ENCODE results near the gene ADAMTS18.

DNA sequence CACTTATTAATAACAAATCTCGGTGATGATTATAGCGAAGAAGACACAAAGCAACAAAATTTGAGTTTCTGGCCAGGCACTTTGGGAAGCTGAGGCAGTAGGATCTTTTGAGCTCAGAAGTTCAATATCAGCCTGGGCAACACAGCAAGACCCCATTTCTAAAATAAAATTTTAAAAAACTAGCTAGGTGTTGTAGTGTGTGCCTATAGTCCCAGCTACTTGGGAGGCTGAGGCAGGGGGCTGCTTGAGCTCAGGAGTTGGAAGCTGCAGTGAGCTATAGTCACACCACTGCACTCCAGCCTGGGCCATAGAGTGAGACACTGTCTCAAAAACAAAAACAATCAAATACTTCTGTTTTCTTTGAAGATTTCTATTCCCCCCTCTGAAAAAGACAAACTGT lies 130.7 kb downstream of the ADAMTS18 start:
- TF ChIP-seq, protein P1, sequence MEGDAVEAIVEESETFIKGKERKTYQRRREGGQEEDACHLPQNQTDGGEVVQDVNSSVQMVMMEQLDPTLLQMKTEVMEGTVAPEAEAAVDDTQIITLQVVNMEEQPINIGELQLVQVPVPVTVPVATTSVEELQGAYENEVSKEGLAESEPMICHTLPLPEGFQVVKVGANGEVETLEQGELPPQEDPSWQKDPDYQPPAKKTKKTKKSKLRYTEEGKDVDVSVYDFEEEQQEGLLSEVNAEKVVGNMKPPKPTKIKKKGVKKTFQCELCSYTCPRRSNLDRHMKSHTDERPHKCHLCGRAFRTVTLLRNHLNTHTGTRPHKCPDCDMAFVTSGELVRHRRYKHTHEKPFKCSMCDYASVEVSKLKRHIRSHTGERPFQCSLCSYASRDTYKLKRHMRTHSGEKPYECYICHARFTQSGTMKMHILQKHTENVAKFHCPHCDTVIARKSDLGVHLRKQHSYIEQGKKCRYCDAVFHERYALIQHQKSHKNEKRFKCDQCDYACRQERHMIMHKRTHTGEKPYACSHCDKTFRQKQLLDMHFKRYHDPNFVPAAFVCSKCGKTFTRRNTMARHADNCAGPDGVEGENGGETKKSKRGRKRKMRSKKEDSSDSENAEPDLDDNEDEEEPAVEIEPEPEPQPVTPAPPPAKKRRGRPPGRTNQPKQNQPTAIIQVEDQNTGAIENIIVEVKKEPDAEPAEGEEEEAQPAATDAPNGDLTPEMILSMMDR (IDR thresholded peaks at IDR 0.05): no peak
- no peak for TF ChIP-seq POLR2A (IDR thresholded peaks at IDR 0.05)

Data from prostate gland (tissue), 2 donors.